Aorta (tissue), 5 donors: Measurements from ENCODE around the gene HMG20A. TPM values are rescaled to one million over a fixed set of nuclear protein-coding genes. Genes with fewer than 3 reads are reported as not detected.

ENCODE experiments used
- ATAC-seq: fragments of 200-7000 bp; cut with Tn5 transposase; one replicate; pipeline ENCODE4 v1.9.1; 2022; ENCODE audit warnings: moderate library complexity; ENCODE audit not compliant: low FRiP score
- DNase-seq, 2 donors: peaks; one replicate each; pipeline ENCODE4 v3.0.0-alpha.2; 2020
- H3K27ac ChIP-seq, 2 donors: one replicate each; pipeline ENCODE4 v1.5.1; 2013; ENCODE audit warnings: low read length in 2 of 2, mild to moderate bottlenecking in 2 of 2, moderate library complexity in 2 of 2, control low read depth in 1 of 2, inconsistent platforms in 1 of 2, low read depth in 1 of 2
- H3K27me3 ChIP-seq, 2 donors: one replicate each; pipeline ENCODE4 v1.6.1; 2013; ENCODE audit warnings: control low read depth in 1 of 2, low read length in 1 of 2, mild to moderate bottlenecking in 1 of 2, moderate library complexity in 1 of 2; ENCODE audit not compliant: insufficient read depth in 2 of 2, control insufficient read depth in 1 of 2
- H3K36me3 ChIP-seq, 2 donors: one replicate each; pipeline ENCODE4 v1.6.1; 2013; ENCODE audit warnings: control low read depth in 1 of 2, low read length in 1 of 2, mild to moderate bottlenecking in 1 of 2; ENCODE audit not compliant: insufficient read depth in 2 of 2, control insufficient read depth in 1 of 2
- H3K4me1 ChIP-seq, 2 donors: one replicate each; pipeline ENCODE4 v1.6.1; 2013; ENCODE audit warnings: low read length in 2 of 2, control low read depth in 1 of 2, mild to moderate bottlenecking in 1 of 2, moderate library complexity in 1 of 2; ENCODE audit not compliant: insufficient read depth in 2 of 2, control insufficient read depth in 1 of 2
- H3K4me3 ChIP-seq, 2 donors: one replicate each; pipeline ENCODE4 v1.5.1; 2013; ENCODE audit warnings: low read length in 2 of 2, control low read depth in 1 of 2, mild to moderate bottlenecking in 1 of 2
- H3K9me3 ChIP-seq: one replicate; pipeline ENCODE4 v1.6.1; 2013; ENCODE audit warnings: mild to moderate bottlenecking, low read length; ENCODE audit not compliant: control insufficient read depth
- WGBS, 2 donors: extraction: QIAGEN DNeasy Blood & Tissue Kit; methylation state at CpG; one replicate each; pipeline ENCODE4 v1.1.7; 2013; 5-methylcytosine and 5-hydroxymethylcytosine counted together
- intact Hi-C, 2 donors: fragments of 100-400 bp; cut with DNase I; formaldehyde crosslinking; loops; one replicate each; pipeline versions ENCODE4 v1.14.2 to v1.15.0; 2022
- polyA plus RNA-seq, 2 donors: library from polyadenylated mRNA; stranded (reverse); fragments of 200-250 nt; gene quantifications; one replicate each; pipeline ENCODE4 v1.2.3, GENCODE V29; 2013
- total RNA-seq, 2 donors: library from RNA; stranded (reverse); fragmentation: NEBNext Ultra II Directional; extraction: Animal tissue kit (Norgen Biotek cat#: 25700); gene quantifications; one replicate each; pipeline ENCODE4 v1.2.1, GENCODE V29; 2021
- donor health status: healthy with polysubstance abuse.
- donor health status: Bipolar disorder and iron deficiency.
- donor health status: DM: no; HTN: no; CAD: no.
- donor health status: DM: no; HTN: no; CAD: no.
- donor health status: DM: yes; HTN: yes; CAD: no.

The HMG20A gene
- total and polyA plus RNA-seq, 4 donors = 11.6 to 44.2 (median 22.4) TPM

DNA sequence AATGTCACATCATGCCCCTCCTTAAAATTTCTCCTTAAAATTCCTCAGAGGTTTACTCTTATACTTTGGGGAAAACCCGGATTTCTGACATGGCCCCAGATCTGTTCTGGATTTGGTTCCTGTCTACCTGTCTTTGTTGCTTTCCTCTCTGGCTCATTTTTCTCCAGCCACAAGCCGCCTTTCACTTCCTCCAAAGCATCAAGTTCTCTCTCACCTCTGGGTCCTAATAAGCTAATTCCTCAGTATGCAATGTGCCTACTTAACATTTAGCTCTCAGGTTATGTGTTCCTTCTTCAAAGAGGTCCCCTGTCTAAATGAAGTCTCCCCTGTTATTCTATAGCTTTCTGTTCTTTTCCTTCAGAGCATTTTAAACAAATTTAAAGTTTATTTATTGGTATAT is 16.1 kb downstream of the HMG20A start:
- no peaks in the 10 kb centered on the region for H3K9me3 ChIP-seq
- peaks cover 0 to 2% of the 10 kb centered on the region in 2 donors for H3K4me1 ChIP-seq
- H3K36me3 ChIP-seq = no peaks in the 10 kb centered on the region
- no peak for DNase-seq
- H3K4me3 ChIP-seq = no peak overlapping the region
- 90 to 91% methylated on average over 2 of the region's 2 CpGs for WGBS, 2 donors
- intact Hi-C loops = no loop called here
- no peak for ATAC-seq
- no peak overlapping the region for H3K27ac ChIP-seq
- H3K27me3 ChIP-seq = no peaks in the 10 kb centered on the region

DNA sequence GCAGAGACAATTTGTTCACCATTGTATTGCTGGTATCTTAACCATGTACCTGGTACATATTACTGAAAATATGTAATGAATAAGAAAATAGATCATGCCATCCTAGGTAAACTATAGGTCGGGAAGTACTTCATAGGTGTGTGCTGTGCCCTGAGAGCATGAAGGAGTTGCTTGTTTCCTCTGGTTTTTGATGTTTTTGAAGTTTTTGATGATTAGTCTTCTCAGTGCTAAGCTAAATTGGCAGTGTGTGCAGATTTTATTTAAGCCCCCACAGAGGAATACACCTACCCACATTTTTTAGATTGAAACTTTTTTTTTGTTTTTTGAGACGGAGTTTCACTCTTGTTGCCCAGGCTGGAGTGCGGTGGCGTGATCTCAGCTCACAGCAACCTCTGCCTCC is 16.6 kb downstream of the HMG20A start:
- 93 to 95% methylated on average over 4 of the region's 4 CpGs for WGBS, 2 donors
- intact Hi-C loops = no loop called here

GRCh38 chr15:77440378-77440999 is 19.8 kb downstream of the HMG20A start:
- H3K9me3 ChIP-seq = no peaks in the 10 kb centered on the region
- intact Hi-C loops = no loop called here
- DNase-seq (no peak), ATAC-seq (no peak)
- peaks cover 0 to 2% of the 10 kb centered on the region in 2 donors for H3K4me1 ChIP-seq
- H3K4me3 ChIP-seq = no peak overlapping the region
- H3K27ac ChIP-seq = no peak overlapping the region
- H3K27me3 ChIP-seq = no peaks in the 10 kb centered on the region
- WGBS, 2 donors = 88 to 89% methylated on average over 3 of the region's 3 CpGs
- H3K36me3 ChIP-seq = no peaks in the 10 kb centered on the region

More for the DNA sequence above, 16.6 kb downstream of the HMG20A start:
- ATAC-seq (no peak), DNase-seq (no peak)
- Histone ChIP-seq H3K4me1 (peaks cover 0 to 2% of the 10 kb centered on the region in 2 donors), H3K27me3 (no peaks in the 10 kb centered on the region), H3K4me3 (no peak overlapping the region), H3K36me3 (no peaks in the 10 kb centered on the region), H3K9me3 (no peaks in the 10 kb centered on the region), H3K27ac (no peak overlapping the region)

DNA sequence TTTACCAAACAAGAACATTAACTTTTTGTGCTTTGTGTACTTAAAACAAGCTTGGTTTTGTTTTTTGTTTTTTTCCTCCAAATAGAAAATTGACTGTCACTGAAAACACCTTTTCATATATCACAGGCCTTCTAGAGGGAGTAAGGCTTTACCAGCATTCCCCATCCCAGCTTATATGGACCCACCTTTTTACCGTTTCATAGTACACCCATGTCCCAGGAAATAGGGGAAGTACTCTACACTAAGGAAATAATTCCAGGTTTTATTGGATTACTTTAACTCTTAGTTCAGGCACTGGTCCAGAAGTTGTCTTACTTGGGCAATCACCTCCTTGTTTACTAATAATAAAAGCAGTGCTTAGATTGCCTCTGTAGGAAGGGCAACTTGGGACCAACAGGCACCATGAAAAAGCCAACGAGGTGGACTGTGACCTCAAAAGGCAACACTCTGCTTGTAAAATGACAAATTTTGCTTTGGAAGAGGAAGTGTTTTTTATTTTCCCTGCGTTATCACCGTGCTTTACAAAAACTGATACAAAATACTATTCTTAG is 26.2 kb downstream of the HMG20A start:
- Histone ChIP-seq H3K4me1 (no peaks in the 10 kb centered on the region), H3K9me3 (no peaks in the 10 kb centered on the region), H3K4me3 (no peak overlapping the region), H3K36me3 (no peaks in the 10 kb centered on the region), H3K27ac (no peak overlapping the region), H3K27me3 (no peaks in the 10 kb centered on the region)
- DNase-seq (no peak), ATAC-seq (no peak)
- intact Hi-C loops = no loop called here
- 51 to 65% methylated on average over 4 of the region's 4 CpGs for WGBS, 2 donors

GRCh38 chr15:77454265-77454664 is 33.6 kb downstream of the HMG20A start:
- DNase-seq (no peak), ATAC-seq (no peak)
- H3K27me3 ChIP-seq = no peaks in the 10 kb centered on the region
- intact Hi-C loops = no loop called here
- no peaks in the 10 kb centered on the region for H3K9me3 ChIP-seq
- H3K4me3 ChIP-seq = no peak overlapping the region
- WGBS, 2 donors = 26 to 50% methylated on average over 1 of the region's 1 CpG
- peak overlapping the region in 1 of 2 donors; percentile 82 for H3K27ac ChIP-seq
- H3K36me3 ChIP-seq = no peaks in the 10 kb centered on the region
- H3K4me1 ChIP-seq = no peaks in the 10 kb centered on the region

DNA sequence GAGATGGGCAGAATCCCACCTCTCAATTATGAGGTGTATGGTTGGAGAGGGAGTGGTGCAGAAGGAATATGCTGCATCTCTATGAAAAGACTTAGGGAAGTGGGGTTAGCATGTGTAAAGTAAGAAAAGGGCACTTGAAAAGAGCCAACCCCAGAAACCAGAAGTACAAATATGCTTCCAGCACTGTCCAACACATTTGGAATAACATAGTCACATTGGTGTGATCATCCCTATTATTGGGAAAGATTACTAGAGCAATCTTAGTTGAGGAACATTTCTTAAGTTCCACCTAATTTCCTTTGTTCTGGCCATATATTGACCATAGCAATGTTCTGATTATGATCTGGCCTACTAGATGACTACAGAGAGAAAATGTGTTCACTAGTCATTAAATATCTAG is 34.3 kb downstream of the HMG20A start:
- Histone ChIP-seq H3K36me3 (no peaks in the 10 kb centered on the region), H3K4me1 (no peaks in the 10 kb centered on the region), H3K27ac (peak overlapping the region in 1 of 2 donors; percentile 36), H3K27me3 (no peaks in the 10 kb centered on the region), H3K9me3 (no peaks in the 10 kb centered on the region), H3K4me3 (no peak overlapping the region)
- DNase-seq = no peak
- intact Hi-C loops = loop anchor here in 1 of 2 donors (5.0 kb wide), 1 partner anchor 42 kb away; no protein-coding TSS in a partner anchor
- ATAC-seq = peak; percentile 41

DNA sequence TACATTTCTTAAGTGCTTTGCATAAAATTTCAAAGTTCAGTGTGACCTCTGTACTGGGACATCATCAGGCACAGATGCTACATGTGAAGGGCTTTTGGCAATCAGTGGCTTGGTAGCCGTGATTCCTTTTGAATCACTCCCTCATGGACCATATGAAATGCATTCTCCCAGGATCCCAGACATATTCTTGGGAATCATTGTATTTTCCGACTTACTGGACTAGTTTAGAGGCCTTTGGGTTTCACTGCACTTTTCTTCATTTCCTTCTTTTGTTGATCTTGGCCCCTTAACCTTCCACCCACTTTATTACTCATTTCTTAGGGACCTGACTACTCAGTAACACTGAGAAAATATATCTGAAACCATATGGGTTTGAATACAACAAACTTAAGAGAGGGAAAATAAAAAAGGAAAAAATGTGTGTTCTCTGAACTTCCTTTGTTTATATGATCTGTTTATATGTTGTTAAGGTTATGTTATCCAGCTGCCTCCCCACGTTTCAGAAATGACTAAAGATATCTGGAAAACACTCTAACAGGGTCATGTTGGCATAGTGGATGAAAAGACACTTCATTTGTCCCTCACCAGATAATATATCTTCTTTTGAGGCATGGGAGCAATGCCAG is 35.1 kb downstream of the HMG20A start:
- Histone ChIP-seq H3K4me3 (no peak overlapping the region), H3K27ac (peak overlapping the region; percentile 36 to 65), H3K4me1 (no peaks in the 10 kb centered on the region), H3K36me3 (no peaks in the 10 kb centered on the region), H3K9me3 (no peaks in the 10 kb centered on the region), H3K27me3 (no peaks in the 10 kb centered on the region)
- intact Hi-C loops = loop anchor here in 1 of 2 donors (5.0 kb wide), 1 partner anchor 41 kb away; no protein-coding TSS in a partner anchor
- no peak for DNase-seq
- 3 to 4% methylated on average over 3 of the region's 3 CpGs for WGBS, 2 donors
- ATAC-seq = peak; percentile 64

DNA sequence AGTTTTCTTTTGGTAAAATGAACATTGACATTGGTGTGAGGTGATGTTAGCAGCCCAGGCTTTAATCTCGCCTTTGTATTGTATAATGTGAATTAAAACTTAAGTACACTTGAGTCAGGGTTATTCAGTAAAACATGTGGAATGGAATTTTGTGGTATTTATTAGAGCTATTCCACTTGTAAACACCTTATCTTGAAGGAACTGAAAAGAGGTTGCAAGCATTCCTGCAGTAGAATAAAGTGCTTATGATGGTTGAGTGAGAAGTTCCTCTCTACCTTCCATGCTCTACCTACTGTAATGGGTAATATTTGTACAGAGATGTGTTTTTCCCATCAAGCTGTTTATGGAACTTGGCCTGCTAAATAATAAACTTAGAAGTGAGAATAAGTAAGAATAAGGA is 36.1 kb downstream of the HMG20A start:
- ATAC-seq (no peak), DNase-seq (no peak)
- H3K4me1 ChIP-seq = no peaks in the 10 kb centered on the region
- H3K36me3 ChIP-seq = no peaks in the 10 kb centered on the region
- 97 to 100% methylated on average over 1 of the region's 1 CpG for WGBS, 2 donors
- H3K27me3 ChIP-seq = no peaks in the 10 kb centered on the region
- intact Hi-C loops = loop anchor here in 1 of 2 donors (5.0 kb wide), 1 partner anchor 41 kb away; no protein-coding TSS in a partner anchor
- no peaks in the 10 kb centered on the region for H3K9me3 ChIP-seq
- no peak overlapping the region for H3K4me3 ChIP-seq
- no peak overlapping the region for H3K27ac ChIP-seq
